ENCODE results near the gene LHX6. TPM values are rescaled to one million over a fixed set of nuclear protein-coding genes. Genes with fewer than 3 reads are reported as not detected.

LHX6 gene
- total RNA-seq, 4 donors from 2014 or later: 0.53 to 4.6 (median 0.95) TPM; not detected in 1

DNA sequence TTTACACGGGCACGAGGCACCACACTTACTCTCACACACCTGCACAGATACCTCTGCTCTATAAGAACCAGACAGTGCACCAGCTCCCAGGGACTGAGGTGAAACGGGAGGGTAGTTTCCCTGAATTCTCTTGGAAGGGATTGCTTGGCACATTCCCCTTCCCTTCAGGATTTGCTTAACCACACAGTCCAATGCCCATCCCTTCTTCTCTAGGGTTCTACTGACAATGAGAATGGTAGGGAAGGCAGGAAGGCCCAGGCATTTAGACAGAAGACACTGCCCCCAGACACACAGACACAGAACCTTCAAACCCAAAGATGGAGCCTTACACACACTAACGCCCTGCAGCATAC, 704 bp upstream of the LHX6 start:
- H3K4me1 ChIP-seq: peaks cover 15 to 39% (median 27%) of the 10 kb centered on the region in 3 donors
- H3K27ac ChIP-seq: no peak overlapping the region
- no peak for TF ChIP-seq CTCF (IDR thresholded peaks at IDR 0.05)
- 25 to 52% methylated on average over 4 of the region's 4 CpGs for WGBS, 2 donors
- peaks cover 21 to 87% (median 41%) of the 10 kb centered on the region in 4 donors for H3K27me3 ChIP-seq
- no peak for DNase-seq
- H3K36me3 ChIP-seq: no peaks in the 10 kb centered on the region
- intact Hi-C loops (cut with DNase I): no loop called here
- H3K9me3 ChIP-seq: no peaks in the 10 kb centered on the region
- no peak overlapping the region for H3K4me3 ChIP-seq

- 1% methylated on average over 25 to 37 of the region's 38 CpGs for WGBS, 2 donors
- intact Hi-C loops (cut with DNase I): no loop called here
- peak overlapping the region in 2 of 4 donors; percentile 52 to 66 for H3K27ac ChIP-seq
- H3K4me1 ChIP-seq: peaks cover 15 to 39% (median 27%) of the 10 kb centered on the region in 3 donors
- TF ChIP-seq CTCF (IDR thresholded peaks at IDR 0.05) (no peak), POLR2A (IDR thresholded peaks at IDR 0.05) (no peak)
- no peaks in the 10 kb centered on the region for H3K9me3 ChIP-seq
- H3K36me3 ChIP-seq: no peaks in the 10 kb centered on the region
- peaks cover 21 to 97% (median 41%) of the 10 kb centered on the region in 4 donors for H3K27me3 ChIP-seq
- peak overlapping the region; percentile 17 to 67 (median 44) for H3K4me3 ChIP-seq
- DNase-seq: no peak
Observed at GRCh38 chr9:122228191-122228567, 578 bp downstream of the LHX6 start.

GRCh38 chr9:122227575-122227900, 1.2 kb downstream of the LHX6 start:
- 14 to 28% methylated on average over 8 of the region's 10 CpGs for WGBS, 2 donors

GRCh38 chr9:122226758-122227574, 1.8 kb downstream of the LHX6 start:
- Histone ChIP-seq H3K36me3 (no peaks in the 10 kb centered on the region), H3K27ac (peak overlapping the region in 1 of 4 donors; percentile 0), H3K4me3 (peak overlapping the region in 3 of 4 donors; percentile 40 to 67 (median 49)), H3K4me1 (peaks cover 15 to 39% (median 27%) of the 10 kb centered on the region in 3 donors), H3K27me3 (peaks cover 21 to 100% (median 41%) of the 10 kb centered on the region in 4 donors), H3K9me3 (no peaks in the 10 kb centered on the region)
- 35 to 48% methylated on average over 10 to 36 of the region's 59 CpGs for WGBS, 2 donors
- intact Hi-C loops (cut with DNase I): no loop called here
- DNase-seq: no peak
- TF ChIP-seq CTCF (IDR thresholded peaks at IDR 0.05) (no peak), POLR2A (IDR thresholded peaks at IDR 0.05) (no peak)

More at GRCh38 chr9:122227575-122227900, 1.2 kb downstream of the LHX6 start:
- intact Hi-C loops (cut with DNase I): no loop called here
- Histone ChIP-seq H3K36me3 (no peaks in the 10 kb centered on the region), H3K27me3 (peaks cover 21 to 99% (median 41%) of the 10 kb centered on the region in 4 donors), H3K27ac (peak overlapping the region in 1 of 4 donors; percentile 0), H3K4me3 (peak overlapping the region in 3 of 4 donors; percentile 40 to 67 (median 49)), H3K4me1 (peaks cover 15 to 39% (median 27%) of the 10 kb centered on the region in 3 donors), H3K9me3 (no peaks in the 10 kb centered on the region)
- TF ChIP-seq CTCF (IDR thresholded peaks at IDR 0.05): no peak
- TF ChIP-seq POLR2A (IDR thresholded peaks at IDR 0.05): no peak
- DNase-seq: no peak

- DNase-seq: no peak
- TF ChIP-seq POLR2A (IDR thresholded peaks at IDR 0.05): no peak
- intact Hi-C loops (cut with DNase I): no loop called here
- Histone ChIP-seq H3K27ac (no peak overlapping the region), H3K4me1 (peaks cover 15 to 43% (median 27%) of the 10 kb centered on the region in 3 donors), H3K9me3 (no peaks in the 10 kb centered on the region), H3K4me3 (peak overlapping the region in 2 of 4 donors; percentile 49 to 67), H3K36me3 (no peaks in the 10 kb centered on the region), H3K27me3 (peaks cover 18 to 100% (median 42%) of the 10 kb centered on the region in 4 donors)
- 11 to 43% methylated on average over 5 to 20 of the region's 51 CpGs for WGBS, 2 donors
Observed at GRCh38 chr9:122226142-122226757, 2.5 kb downstream of the LHX6 start.
